HG02943 (cell line): ENCODE results near the gene ELMOD3.
"Not testable (repeated sequence)": the region's sequence is repeated elsewhere in the genome, so short reads cannot be mapped to it uniquely, and the experiment has no call there.

Experiments
- ATAC-seq: cut with Tn5 transposase; IDR thresholded peaks from one replicate; pipeline ENCODE4 v1.9.1; 2021; ENCODE audit warnings: mild to moderate bottlenecking, low read depth, moderate library complexity; ENCODE audit not compliant: unreplicated experiment

Gene ELMOD3

GRCh38 chr2:85354286-85355072 lies at the start of gene ELMOD3, which contains the start of gene RETSAT:
Gene ELMOD3, plus strand, starts transcription at chr2:85354769. Its CDS starts 2,430 bp downstream, at chr2:85357199.
Gene RETSAT, minus strand, starts transcription at chr2:85354528. Its CDS starts 21 bp downstream, at chr2:85354507.
- ATAC-seq: peak; percentile 94

GRCh38 chr2:85307527-85307897 lies 47.1 kb upstream of the ELMOD3 start:
- no peak for ATAC-seq

- no peak for ATAC-seq
These were observed 46.4 kb upstream of the ELMOD3 start for GRCh38 chr2:85308201-85308600.

DNA sequence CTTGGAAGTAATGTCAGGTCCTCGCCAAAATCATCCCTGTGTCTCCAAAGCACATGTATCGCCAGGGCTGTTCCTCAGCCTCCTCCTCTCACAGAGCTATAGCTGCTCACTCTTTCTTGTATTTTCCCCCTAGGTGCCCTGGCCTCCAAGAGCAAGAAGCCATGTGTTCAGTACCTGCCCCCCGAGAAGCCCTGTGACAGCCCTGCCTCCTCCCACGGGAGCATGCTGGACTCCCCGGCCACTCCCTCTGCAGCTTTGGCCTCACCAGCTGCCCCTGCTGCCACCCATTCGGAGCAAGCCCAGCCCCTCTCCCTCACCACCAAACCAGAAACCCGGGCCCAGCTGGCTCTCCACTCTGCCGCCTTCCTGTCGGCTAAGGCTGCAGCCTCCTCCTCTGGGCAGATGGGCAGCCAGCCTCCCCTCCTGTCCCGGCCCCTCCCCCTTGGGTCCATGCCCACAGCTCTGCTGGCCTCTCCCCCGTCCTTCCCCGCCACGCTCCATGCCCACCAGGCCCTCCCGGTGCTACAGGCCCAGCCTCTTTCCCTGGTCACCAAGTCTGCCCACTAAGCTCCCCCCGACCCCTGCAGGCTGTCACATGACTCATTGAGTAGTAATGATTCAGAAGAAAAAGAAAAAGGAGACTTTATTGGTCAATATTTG lies 45.5 kb upstream of the ELMOD3 start:
- no peak for ATAC-seq

- no peak for ATAC-seq
These were observed 44.8 kb upstream of the ELMOD3 start for GRCh38 chr2:85309699-85310321.

DNA sequence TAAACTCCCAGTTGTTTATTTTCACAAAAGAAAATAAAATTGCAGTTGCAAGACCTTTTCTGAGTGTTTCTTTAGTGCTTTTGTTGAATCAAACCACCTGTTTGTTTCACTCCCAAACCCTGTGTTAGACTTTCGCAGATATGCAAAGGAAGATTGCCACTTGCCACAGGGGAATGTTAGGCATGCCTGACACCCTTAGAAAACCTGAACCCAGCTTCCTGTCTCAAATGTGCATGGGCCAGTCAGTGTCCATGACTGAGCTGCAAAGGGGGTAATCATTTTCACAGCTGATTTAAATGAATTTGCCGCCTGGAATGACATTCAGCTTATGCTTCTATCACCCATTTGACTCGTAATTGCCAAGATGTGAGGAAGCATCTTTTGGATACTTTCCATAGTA lies 44.2 kb upstream of the ELMOD3 start:
- ATAC-seq: no peak

DNA sequence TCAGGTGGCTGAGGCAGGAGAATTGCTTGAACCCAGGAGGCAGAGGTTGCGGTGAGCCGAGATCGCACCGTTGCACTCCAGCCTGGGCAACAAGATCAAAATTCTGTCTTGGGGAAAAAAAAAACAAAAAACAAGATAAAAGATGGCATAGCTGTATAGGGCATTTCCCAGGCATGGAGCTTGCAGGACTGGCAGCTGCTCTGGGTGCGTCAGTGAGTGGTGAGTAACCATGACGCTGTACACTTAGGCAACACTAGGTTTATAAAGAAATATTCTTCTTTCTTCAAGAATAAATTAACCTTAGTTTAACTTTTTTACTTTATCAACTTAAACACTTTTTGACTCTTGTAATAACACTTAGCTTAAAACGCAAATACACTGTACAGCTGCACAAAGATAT lies 42.2 kb upstream of the ELMOD3 start:
- no peak for ATAC-seq

- no peak for ATAC-seq
These were observed 39.7 kb upstream of the ELMOD3 start for GRCh38 chr2:85314884-85315242.

DNA sequence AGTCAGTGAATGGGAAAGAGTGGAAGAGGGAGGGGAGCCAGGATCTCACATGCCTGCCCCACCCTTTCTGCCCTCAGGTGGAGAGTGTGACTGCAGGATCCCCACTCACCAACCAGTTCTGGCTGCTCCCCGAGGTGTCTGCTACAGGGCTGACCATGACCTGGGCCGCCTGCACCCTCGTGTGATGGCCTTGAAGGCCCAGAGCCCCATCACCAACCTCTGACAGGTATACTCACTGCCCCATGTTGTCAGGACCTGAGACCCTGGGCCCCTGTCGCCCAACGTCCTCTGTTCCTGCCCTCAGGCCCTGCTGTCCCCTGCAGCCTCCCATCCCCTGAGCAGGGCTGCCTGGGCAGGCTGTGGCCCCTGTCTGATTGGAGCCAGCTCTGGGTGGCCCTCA lies 38.6 kb upstream of the ELMOD3 start:
- ATAC-seq: not testable (repeated sequence)

DNA sequence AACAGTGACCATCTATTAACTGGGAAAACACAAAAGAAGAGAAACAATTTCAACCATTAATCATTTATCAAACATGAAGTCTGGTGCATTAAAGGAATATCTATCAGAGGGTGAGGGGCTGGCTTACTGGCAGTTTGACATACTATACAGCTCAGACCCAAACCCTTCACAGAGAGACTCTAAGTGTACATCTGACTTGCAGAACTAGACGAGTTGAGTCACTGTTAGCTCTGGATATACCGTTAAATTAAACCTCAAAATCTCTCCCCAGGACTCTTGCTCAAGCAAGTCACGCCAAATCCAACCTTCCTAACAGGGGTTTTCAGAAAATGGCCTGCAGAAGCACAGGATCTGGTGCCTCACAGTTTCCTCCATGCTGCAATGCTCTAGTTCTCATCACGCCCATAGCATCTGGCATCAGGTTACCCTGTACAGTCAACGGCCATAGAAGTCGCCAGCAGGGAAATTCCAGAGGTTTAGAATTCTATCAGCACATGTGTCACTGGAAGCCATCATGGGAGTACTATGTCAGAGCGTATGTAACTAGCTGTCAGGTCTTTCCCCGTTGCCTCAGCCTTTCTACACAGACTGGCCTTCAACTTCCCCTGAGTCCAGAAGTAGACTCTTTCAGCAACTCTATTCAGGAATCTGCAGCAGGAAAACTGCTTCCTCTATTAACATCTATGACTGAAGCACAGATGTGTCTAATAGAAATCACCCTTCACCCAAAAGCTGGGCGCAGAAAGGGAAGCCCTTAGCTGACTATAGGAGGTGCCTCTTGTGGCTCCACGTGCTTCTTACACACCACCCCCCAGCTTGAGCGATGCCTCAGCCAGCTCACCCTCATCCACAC lies 36.1 kb upstream of the ELMOD3 start:
- no peak for ATAC-seq

- no peak for ATAC-seq
These were observed 34.8 kb upstream of the ELMOD3 start for GRCh38 chr2:85319796-85320195.

DNA sequence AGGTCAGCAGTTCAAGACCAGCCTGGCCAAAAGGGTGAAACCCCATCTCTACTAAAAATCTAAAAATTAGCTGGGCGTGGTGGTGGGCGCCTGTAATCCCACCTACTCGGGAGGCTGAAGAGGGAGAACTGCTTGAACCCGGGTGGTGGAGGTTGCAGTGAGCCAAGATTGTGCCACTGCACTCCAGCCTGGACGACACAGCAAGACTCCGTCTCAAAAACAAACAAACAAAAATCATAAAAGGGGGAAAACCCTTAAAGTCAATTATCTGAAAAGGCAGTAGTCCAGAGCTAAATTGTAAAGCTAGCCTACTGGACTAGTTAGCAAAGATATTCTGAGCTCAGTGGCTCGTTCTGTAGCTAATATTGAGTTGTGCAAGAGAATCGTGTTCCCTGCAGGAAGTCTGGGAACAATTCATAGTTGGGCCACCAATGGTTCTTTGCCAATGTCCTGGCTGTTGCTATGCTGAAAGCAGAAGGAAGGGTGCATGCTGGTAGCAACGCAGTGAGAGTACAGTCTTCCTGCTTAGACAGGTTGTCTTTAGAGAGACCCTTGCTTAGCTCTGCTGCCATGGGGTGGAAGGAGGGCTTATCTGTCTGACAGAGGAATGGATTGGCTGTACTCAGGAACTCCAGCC lies 31.1 kb upstream of the ELMOD3 start:
- ATAC-seq: no peak

GRCh38 chr2:85323988-85324367 lies 30.6 kb upstream of the ELMOD3 start:
- ATAC-seq: not testable (repeated sequence)

- no peak for ATAC-seq
These were observed 29.7 kb upstream of the ELMOD3 start for GRCh38 chr2:85324639-85325465.

- no peak for ATAC-seq
These were observed 29.1 kb upstream of the ELMOD3 start for GRCh38 chr2:85325466-85325811.

DNA sequence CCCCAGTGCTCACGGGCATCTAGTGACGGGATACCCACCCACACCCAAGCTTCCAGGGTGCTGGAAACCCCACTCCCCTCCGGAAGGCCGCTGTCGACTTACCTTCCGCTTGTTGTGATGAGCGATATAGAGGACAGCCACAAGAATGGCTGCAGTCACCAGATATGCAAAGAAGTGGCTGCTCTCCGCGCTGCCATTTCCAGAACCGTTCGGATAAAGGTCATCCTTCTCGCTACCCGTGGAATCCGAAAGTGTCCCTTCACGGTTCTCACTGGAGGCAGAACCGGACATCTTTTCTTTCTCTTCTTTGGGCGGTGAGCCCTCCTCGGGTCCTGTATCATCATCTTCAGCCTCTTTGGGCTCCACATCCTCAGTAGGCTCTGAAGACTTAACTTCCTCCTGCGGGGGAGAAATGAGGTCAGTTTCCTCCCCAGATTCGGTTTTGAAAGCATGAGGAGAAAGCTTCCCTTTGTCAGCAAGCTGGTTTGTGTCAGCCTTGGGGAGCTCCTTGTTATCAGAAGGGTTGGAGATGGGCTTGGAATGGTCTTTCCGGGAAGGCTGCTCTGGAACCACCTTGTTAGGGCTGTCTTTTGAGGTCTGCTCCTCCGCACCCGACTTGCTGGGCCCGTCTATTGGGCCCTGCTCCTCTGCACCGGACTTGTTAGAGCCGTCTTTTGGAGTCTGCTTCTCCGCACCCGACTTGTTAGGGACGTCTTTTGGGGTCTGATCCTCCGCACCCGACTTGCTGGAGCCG lies 28.0 kb upstream of the ELMOD3 start:
- no peak for ATAC-seq

DNA sequence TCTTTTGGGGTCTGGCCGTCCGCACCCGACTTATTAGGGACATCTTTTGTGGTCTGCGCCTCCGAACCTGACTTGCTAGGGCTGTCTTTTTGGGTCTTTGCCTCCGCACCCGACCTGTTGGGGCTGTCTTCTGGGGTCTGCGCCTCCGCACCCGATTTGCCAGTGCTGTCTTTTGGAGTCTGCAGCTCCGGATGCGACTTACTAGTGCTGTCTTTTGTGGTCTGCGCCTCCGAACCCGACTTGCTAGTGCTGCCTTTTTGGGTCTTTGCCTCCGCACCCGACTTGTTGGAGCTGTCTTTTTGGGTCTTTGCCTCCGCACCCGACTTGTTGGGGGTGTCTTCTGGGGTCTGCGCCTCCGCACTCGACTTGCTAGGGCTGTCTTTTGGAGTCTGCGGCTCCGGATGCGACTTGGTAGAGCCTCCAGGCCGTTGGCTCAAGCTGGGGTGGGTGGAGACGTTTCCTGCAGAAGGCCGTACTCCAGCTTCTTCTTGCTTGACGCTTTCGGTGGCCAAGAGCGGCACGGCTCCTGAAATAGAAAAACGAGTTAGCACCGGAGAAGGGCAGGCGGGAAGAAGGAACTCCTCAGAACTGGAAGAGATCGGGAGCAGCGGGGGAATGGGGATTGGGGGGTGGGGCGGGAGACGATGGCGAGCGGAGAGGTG lies 27.3 kb upstream of the ELMOD3 start:
- peak; percentile 43 for ATAC-seq
